H9 (cell line): ENCODE measurements around the gene TEX53. TPM values are rescaled to one million over a fixed set of nuclear protein-coding genes. Genes with fewer than 3 reads are reported as not detected.

Experiments
- DNase-seq: peaks from one replicate; pipeline ENCODE4 v3.0.0-alpha.2; 2017
- H2AFZ ChIP-seq: one replicate; pipeline ENCODE4 v1.6.1; 2013; ENCODE audit warnings: mild to moderate bottlenecking, low read length, control low read depth, moderate library complexity
- H2AK5ac ChIP-seq: 2 replicates; pipeline ENCODE4 v1.6.1; 2013; ENCODE audit warnings: low read length, control low read depth, mixed read lengths; ENCODE audit not compliant: insufficient read length
- H2BK120ac ChIP-seq: one replicate; pipeline ENCODE4 v1.6.1; 2013; ENCODE audit warnings: low read depth, mild to moderate bottlenecking, low read length, control low read depth, inconsistent platforms; ENCODE audit not compliant: poor library complexity, severe bottlenecking
- H2BK12ac ChIP-seq: 2 replicates; pipeline ENCODE4 v1.6.1; 2013; ENCODE audit warnings: low read length, control low read depth, mixed read lengths, low read depth; ENCODE audit not compliant: insufficient read length
- H2BK15ac ChIP-seq: 2 replicates; pipeline ENCODE4 v1.6.1; 2013; ENCODE audit warnings: low read depth, low read length, control low read depth
- H2BK20ac ChIP-seq: one replicate; pipeline ENCODE4 v1.6.1; 2013; ENCODE audit warnings: low read depth, mild to moderate bottlenecking, low read length, control low read depth, inconsistent platforms; ENCODE audit not compliant: poor library complexity, severe bottlenecking
- H2BK5ac ChIP-seq: 2 replicates; pipeline ENCODE4 v1.6.1; 2013; ENCODE audit warnings: low read length, control low read depth, mixed read lengths; ENCODE audit not compliant: insufficient read length
- H3K14ac ChIP-seq: 2 replicates; pipeline ENCODE4 v1.6.1; 2013; ENCODE audit warnings: low read length, control low read depth; ENCODE audit not compliant: insufficient read depth
- H3K18ac ChIP-seq: 2 replicates; pipeline ENCODE4 v1.6.1; 2013; ENCODE audit warnings: low read depth, mild to moderate bottlenecking, mixed read lengths, low read length, control low read depth; ENCODE audit not compliant: insufficient read length
- H3K23ac ChIP-seq: 2 replicates; pipeline ENCODE4 v1.6.1; 2013; ENCODE audit warnings: low read length, control low read depth, mixed read lengths, low read depth; ENCODE audit not compliant: insufficient read length
- H3K23me2 ChIP-seq: 2 replicates; pipeline ENCODE4 v1.6.1; 2013; ENCODE audit warnings: low read depth, mild to moderate bottlenecking, mixed read lengths, low read length, control low read depth; ENCODE audit not compliant: insufficient read length, poor library complexity, severe bottlenecking
- H3K27ac ChIP-seq: 2 replicates; pipeline ENCODE4 v1.5.1; 2013; ENCODE audit warnings: low read length, control low read depth, mixed read lengths, low read depth; ENCODE audit not compliant: insufficient read length
- H3K27me3 ChIP-seq: 2 replicates; pipeline ENCODE4 v1.6.1; 2013; ENCODE audit warnings: low read length, control low read depth, inconsistent platforms; ENCODE audit not compliant: insufficient read depth
- H3K4ac ChIP-seq: 2 replicates; pipeline ENCODE4 v1.6.1; 2013; ENCODE audit warnings: low read depth, mild to moderate bottlenecking, control low read depth, inconsistent platforms, low read length, moderate library complexity
- H3K4me1 ChIP-seq: 2 replicates; pipeline ENCODE4 v1.6.1; 2013; ENCODE audit warnings: low read length, control low read depth, inconsistent platforms; ENCODE audit not compliant: insufficient read depth
- H3K4me2 ChIP-seq: 2 replicates; pipeline ENCODE4 v1.6.1; 2013; ENCODE audit warnings: low read length, control low read depth, mixed read lengths; ENCODE audit not compliant: insufficient read length, insufficient read depth
- H3K56ac ChIP-seq: 2 replicates; pipeline ENCODE4 v1.6.1; 2013; ENCODE audit warnings: low read depth, mild to moderate bottlenecking, mixed read lengths, low read length, control low read depth; ENCODE audit not compliant: insufficient read length
- H3K79me1 ChIP-seq: 2 replicates; pipeline ENCODE4 v1.6.1; 2013; ENCODE audit warnings: low read depth, mild to moderate bottlenecking, moderate library complexity, low read length, control low read depth, inconsistent platforms; ENCODE audit not compliant: insufficient read depth, poor library complexity, severe bottlenecking
- H3K79me2 ChIP-seq: 2 replicates; pipeline ENCODE4 v1.6.1; 2013; ENCODE audit warnings: low read length, control low read depth, inconsistent platforms; ENCODE audit not compliant: insufficient read depth
- H3K9ac ChIP-seq: 2 replicates; pipeline ENCODE4 v1.6.1; 2013; ENCODE audit warnings: low read length, control low read depth, mixed read lengths; ENCODE audit not compliant: insufficient read length; ENCODE audit errors: extremely low read depth
- H3K9me3 ChIP-seq: one replicate; pipeline ENCODE4 v1.6.1; 2013; ENCODE audit warnings: low read depth, low read length, inconsistent platforms; ENCODE audit not compliant: control insufficient read depth
- H3T11ph ChIP-seq: one replicate; pipeline ENCODE4 v1.6.1; 2013; ENCODE audit warnings: mild to moderate bottlenecking, low read length, control low read depth, inconsistent platforms
- H4K20me1 ChIP-seq: one replicate; pipeline ENCODE4 v1.6.1; 2013; ENCODE audit not compliant: control insufficient read depth, insufficient read length, insufficient read depth
- H4K5ac ChIP-seq: 2 replicates; pipeline ENCODE4 v1.6.1; 2013; ENCODE audit warnings: low read depth, mild to moderate bottlenecking, mixed read lengths, low read length, control low read depth; ENCODE audit not compliant: insufficient read length
- H4K8ac ChIP-seq: replicated peaks from 2 replicates; pipeline ENCODE4 v1.6.1; 2013; ENCODE audit warnings: low read length, control low read depth, mixed read lengths, low read depth; ENCODE audit not compliant: insufficient read length
- H4K91ac ChIP-seq: 2 replicates; pipeline ENCODE4 v1.6.1; 2013; ENCODE audit warnings: low read depth, mild to moderate bottlenecking, moderate library complexity, mixed read lengths, low read length, control low read depth; ENCODE audit not compliant: insufficient read length
- H3K27ac Mint-ChIP-seq, 3 experiments: 2 replicates in 2 of 3; 3 replicates in 1 of 3; pipeline ENCODE4 v1.8.0; 2020 to 2021; ENCODE audit warnings: mixed read lengths in 3 of 3, mild to moderate bottlenecking in 1 of 3, moderate library complexity in 1 of 3
- H3K27me3 Mint-ChIP-seq: 2 replicates; pipeline ENCODE4 v1.8.0; 2021; ENCODE audit warnings: low read depth, mild to moderate bottlenecking, moderate library complexity, mixed read lengths
- H3K36me3 Mint-ChIP-seq, 3 experiments: 2 replicates in 2 of 3; 3 replicates in 1 of 3; pipeline ENCODE4 v1.8.0; 2020 to 2021; ENCODE audit warnings: low read depth in 3 of 3, mixed read lengths in 3 of 3; ENCODE audit not compliant: insufficient read depth in 1 of 3
- H3K4me1 Mint-ChIP-seq, 2 experiments: 2 replicates each; pipeline ENCODE4 v1.8.0; 2020; ENCODE audit warnings: mixed read lengths in 2 of 2
- H3K4me3 Mint-ChIP-seq, 2 experiments: 2 replicates in 1 of 2; 3 replicates in 1 of 2; pipeline ENCODE4 v1.8.0; 2020 to 2021; ENCODE audit warnings: mild to moderate bottlenecking in 2 of 2, mixed read lengths in 2 of 2, moderate library complexity in 1 of 2
- H3K9me3 Mint-ChIP-seq, 2 experiments: 2 replicates in 1 of 2; 3 replicates in 1 of 2; pipeline ENCODE4 v1.8.0; 2020; ENCODE audit warnings: mild to moderate bottlenecking in 2 of 2, mixed read lengths in 2 of 2, moderate library complexity in 1 of 2
- CTCF ChIP-seq: fragments of 200-600 bp; sonication (generic); conservative IDR thresholded peaks from 3 replicates; pipeline ENCODE4 v1.8.0; 2021; ENCODE audit warnings: antibody characterized with exemption, mild to moderate bottlenecking
- WGBS: extraction: QIAGEN DNeasy Blood & Tissue Kit; methylation state at CpG from one replicate; pipeline ENCODE4 v1.1.7; 2013; ENCODE audit warnings: missing lambda C conversion rate, low lambda C conversion rate, mixed read lengths; ENCODE audit not compliant: insufficient read length; ENCODE audit errors: extremely low coverage; 5-methylcytosine and 5-hydroxymethylcytosine counted together
- total RNA-seq: library from RNA; stranded (reverse); gene quantifications from 2 replicates; pipeline ENCODE4 v1.2.1, GENCODE V29; 2021

Gene TEX53
- total RNA-seq, 1 experiment from 2014 or later: not detected

- H3K18ac ChIP-seq: no peak overlapping the region
- Mint-ChIP-seq H3K27ac (no peak overlapping the region), H3K4me1 (peaks cover 5 to 9% of the 10 kb centered on the region in 2 experiments), H3K4me3 (no peak overlapping the region), H3K27me3 (peaks cover 73% of the 10 kb centered on the region), H3K36me3 (peaks cover 0 to 4% (median 0%) of the 10 kb centered on the region in 3 experiments; a peak in 1 of 7 replicates), H3K9me3 (peaks cover 4 to 6% of the 10 kb centered on the region in 2 experiments; a peak in 4 of 5 replicates)
- H3K4ac ChIP-seq: no peak overlapping the region
- no peak overlapping the region for H2BK15ac ChIP-seq
- no CpG with 5 or more reads among the region's 4 CpGs for WGBS
- H3K27me3 ChIP-seq: no peaks in the 10 kb centered on the region
- no peak overlapping the region for H3K9ac ChIP-seq
- no peak overlapping the region for H4K91ac ChIP-seq
- H2BK12ac ChIP-seq: no peak overlapping the region
- no peak for DNase-seq
- no peak overlapping the region for H3T11ph ChIP-seq
- no peaks in the 10 kb centered on the region for H3K9me3 ChIP-seq
- H2BK5ac ChIP-seq: no peak overlapping the region
- TF ChIP-seq CTCF: no peak
- no peak overlapping the region for H3K14ac ChIP-seq
- no peak overlapping the region for H2AK5ac ChIP-seq
- H3K23ac ChIP-seq: no peak overlapping the region
- no peaks in the 10 kb centered on the region for H4K20me1 ChIP-seq
- no peak overlapping the region for H4K8ac ChIP-seq
- no peak overlapping the region for H3K4me2 ChIP-seq
- no peak overlapping the region for H3K56ac ChIP-seq
- no peaks in the 10 kb centered on the region for H3K79me1 ChIP-seq
- H3K23me2 ChIP-seq: no peaks in the 10 kb centered on the region
- H3K79me2 ChIP-seq: no peaks in the 10 kb centered on the region
- H2AFZ ChIP-seq: no peak overlapping the region
- H2BK20ac ChIP-seq: no peak overlapping the region
- no peak overlapping the region for H3K27ac ChIP-seq
- no peak overlapping the region for H4K5ac ChIP-seq
- no peak overlapping the region for H2BK120ac ChIP-seq
- H3K4me1 ChIP-seq: no peaks in the 10 kb centered on the region
Observed at GRCh38 chr9:114697951-114698351, 40.3 kb upstream of the TEX53 start.
